HT-29 (cell line): ENCODE measurements around the gene PACSIN3. TPM values are rescaled to one million over a fixed set of nuclear protein-coding genes. Genes with fewer than 3 reads are reported as not detected.

Source experiments
- DNase-seq: peaks from one replicate; pipeline ENCODE4 v3.0.0-alpha.2; 2015; ENCODE audit warnings: low spot score
- total RNA-seq: library from RNA; depleted of rRNA; stranded (reverse); fragments of >200 nt; shearing (Covaris generic); gene quantifications from 2 replicates; pipeline ENCODE4 v1.2.3, GENCODE V29; 2014

Gene PACSIN3
- total RNA-seq, 1 experiment from 2014 or later: 2.6 TPM

GRCh38 chr11:47176328-47177228 is 9.7 kb downstream of the PACSIN3 start, which contains the start of gene ARFGAP2:
TSS of gene ARFGAP2 (minus strand) at chr11:47176879. CDS start at chr11:47176853, 26 bp downstream.
- peak; percentile 98 for DNase-seq

GRCh38 chr11:47175746-47176327 is 10.4 kb downstream of the PACSIN3 start:
- no peak for DNase-seq

DNA sequence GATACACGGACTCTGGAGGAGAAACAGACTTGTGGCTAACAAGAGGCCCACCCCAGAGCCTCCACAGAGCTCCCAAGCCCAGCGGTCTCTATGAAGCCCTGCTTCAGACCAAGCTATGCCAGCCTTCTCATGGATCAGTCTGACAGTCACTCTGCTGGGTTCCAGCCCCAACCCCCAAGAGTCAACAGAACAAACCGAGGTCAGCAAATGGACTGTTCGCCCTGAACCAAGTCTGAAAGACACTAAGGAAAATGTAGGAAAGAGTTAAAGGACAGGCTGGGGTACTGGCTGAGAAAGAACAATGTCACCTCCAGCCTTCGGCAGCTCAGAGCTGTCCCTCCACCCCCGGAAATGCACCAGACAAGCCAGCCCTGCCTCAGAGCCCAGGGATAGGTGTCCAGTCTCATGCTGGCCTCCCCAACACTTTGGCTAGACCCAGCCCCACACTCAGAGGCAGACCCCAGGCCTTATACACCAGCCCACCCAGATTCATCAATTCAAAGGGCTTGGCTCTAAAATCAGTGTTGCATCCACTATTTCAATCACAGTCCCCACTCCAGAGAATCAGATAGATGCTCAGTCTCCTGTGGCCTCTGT is 13.4 kb downstream of the PACSIN3 start:
- DNase-seq: no peak

GRCh38 chr11:47171856-47172255 is 14.4 kb downstream of the PACSIN3 start:
- no peak for DNase-seq

GRCh38 chr11:47171061-47171838 is 15.0 kb downstream of the PACSIN3 start:
- DNase-seq: no peak

DNA sequence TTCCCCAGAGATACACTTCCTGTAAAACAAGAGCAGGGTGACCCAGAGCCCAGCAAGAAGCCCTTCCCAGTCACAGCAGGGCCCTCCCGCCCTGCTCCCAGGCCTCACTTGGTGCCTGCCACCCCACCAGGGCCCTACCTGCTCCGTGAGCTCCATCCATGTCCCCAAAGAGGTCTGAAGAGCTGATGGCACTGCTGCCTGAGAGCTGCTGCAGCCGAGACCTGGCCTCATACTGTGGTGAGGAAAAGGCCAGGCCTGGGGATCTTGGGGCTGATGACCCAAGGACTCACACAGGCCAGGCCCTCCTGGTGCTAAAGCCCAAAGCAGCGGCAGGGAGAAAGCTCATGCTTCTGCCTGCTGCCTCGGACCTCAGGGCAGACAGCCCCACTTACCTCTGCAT is 19.9 kb downstream of the PACSIN3 start:
- DNase-seq: no peak

DNA sequence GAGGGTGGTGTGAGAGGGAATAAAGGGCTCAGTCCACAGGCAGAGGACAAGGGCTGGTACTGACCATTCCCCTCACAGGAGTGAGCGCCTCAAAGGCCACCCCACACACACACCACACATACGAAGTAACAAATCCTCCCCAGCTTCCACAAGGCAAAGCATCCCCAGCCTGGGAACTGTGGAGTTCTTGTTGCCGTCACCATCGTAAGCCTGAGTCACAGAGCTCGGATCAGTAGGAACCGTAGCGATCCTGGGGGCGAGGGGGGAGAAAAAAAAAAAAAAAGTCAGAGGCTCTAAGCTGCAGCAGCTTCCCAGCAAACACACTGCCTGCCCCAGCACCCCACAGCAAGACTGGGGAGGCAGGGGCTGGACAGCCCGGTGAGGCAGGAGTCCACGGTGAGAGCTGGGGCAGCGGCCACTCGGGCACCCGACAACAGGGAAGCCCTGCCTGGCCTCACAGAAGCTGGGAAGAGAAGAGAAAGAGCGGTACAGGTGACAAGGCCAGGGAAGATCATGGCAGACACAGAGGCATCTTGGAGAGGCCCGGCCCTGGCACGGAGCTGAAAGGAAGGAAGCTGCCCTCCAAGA is 20.9 kb downstream of the PACSIN3 start:
- no peak for DNase-seq

GRCh38 chr11:47164321-47164720 is 21.9 kb downstream of the PACSIN3 start:
- DNase-seq: no peak

DNA sequence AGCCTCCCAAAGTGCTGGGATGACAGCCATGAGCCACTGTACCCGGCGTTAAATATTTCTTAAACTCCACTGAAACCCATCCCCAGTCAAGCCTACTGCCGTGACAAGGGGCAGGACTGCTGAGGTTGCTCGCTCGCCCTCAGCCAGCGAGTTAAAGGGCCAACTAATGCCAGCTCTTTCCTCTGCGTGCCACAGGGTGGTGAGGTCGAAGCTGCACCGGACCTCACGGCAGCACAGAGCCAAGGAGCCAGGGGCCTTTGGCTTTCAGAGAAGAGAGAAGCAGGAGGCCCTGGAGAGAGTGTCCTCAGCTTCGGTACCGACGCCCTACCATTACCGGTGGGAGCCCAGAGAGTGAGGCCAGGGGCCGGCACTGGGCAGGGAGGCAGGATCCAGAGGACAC is 22.3 kb downstream of the PACSIN3 start:
- no peak for DNase-seq

GRCh38 chr11:47163193-47163592 is 23.0 kb downstream of the PACSIN3 start:
- DNase-seq: no peak

- DNase-seq: no peak
Observed at GRCh38 chr11:47162426-47162825, 23.8 kb downstream of the PACSIN3 start.

DNA sequence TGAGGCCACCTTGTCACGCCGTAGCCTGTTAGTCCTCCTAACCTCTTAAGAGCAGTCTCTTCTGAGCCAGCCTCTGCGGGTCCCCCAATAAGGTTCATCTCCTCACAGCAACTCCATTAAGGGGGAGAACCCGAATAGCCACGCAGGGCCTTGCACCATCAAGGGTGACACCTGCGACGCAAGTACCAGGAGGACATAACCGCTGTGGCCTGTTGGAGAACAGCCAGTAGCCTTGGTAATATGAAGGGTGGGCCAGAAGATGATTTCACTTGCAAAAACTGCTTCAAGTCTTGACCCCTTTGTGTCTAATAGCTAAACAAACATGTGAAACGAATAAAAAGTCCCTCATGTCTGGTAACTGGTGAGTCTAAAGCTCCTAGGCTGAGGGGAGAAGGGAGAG is 24.3 kb downstream of the PACSIN3 start:
- DNase-seq: no peak

DNA sequence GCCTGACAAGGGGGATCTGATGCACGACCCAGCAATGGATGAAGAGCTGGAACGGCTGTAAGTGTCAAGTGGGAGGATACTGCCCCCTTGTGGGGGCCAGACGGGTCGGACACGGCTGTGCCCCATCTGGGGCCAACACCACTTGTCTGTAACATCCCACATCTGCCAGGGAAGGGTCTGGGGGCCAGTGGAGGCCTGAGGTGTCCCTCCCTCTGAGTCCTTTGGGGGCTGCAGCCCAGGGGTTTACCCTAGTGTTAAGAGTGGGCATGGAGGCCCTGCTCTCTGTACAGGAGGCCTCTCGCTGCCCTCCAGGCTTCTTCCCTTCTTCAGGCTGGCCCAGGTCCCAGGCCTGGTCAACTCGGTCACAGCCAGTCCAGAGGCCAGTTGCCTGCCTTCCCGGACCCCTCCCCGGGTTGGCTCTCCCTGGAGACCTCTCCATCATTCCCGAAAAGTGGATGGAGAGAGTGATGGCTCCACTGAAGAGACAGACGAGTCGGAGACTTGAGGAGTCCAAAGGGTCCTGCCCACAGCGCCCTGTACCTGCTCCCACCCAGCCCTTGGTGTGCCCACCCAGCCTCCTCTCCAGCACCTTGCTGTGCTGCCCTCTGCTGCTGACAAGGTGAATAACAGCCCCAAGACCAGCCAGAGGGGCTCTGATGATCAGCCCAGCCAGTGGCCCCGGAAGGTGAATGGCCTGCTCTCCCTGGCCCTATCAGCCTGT is 24.9 kb downstream of the PACSIN3 start:
- peak; percentile 80 for DNase-seq

- no peak for DNase-seq
Observed at GRCh38 chr11:47160753-47161133, 25.5 kb downstream of the PACSIN3 start.

- DNase-seq: no peak
Observed at GRCh38 chr11:47158242-47158641, 28.0 kb downstream of the PACSIN3 start.

DNA sequence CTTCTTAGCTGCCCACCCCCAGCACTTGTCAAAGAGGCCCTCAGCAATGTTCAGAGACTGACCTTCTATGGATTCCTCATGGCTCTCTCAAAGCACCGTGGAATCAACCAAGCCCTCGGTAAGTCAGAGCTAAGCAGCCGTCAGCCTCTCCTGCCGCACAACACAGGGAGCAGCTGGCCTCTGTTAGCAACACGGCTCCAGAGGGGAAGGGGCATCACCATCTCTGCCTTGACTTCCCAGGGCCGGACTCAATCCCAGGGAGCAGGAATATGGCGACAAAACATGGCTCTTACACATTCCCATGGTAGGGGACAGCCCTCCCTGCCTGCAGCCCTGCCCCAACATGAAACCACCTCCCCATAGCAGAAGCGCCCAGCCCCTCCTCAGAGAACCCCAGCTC is 28.4 kb downstream of the PACSIN3 start:
- no peak for DNase-seq

DNA sequence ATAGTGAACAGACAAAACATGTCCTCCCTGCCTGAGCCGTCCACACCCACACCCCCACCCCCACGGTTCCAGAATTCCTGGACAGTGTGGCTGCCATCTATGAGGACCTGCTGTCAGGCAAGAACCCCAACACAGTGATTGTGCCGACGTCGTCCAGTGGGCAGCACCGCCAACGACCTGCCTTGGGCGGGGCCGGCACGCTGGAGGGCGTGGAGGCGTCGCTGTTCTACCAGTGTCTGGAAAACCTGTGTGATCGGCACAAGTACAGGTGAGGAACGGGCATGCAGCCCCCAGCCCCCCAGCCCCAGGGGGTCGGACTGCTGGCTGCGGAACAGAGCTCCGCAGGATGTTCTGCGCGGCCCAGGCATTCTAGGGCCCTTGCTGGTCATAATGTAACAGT is 29.3 kb downstream of the PACSIN3 start:
- no peak for DNase-seq

- DNase-seq: no peak
Observed at GRCh38 chr11:47156333-47156732, 29.9 kb downstream of the PACSIN3 start.

GRCh38 chr11:47155879-47156278 is 30.4 kb downstream of the PACSIN3 start:
- no peak for DNase-seq

DNA sequence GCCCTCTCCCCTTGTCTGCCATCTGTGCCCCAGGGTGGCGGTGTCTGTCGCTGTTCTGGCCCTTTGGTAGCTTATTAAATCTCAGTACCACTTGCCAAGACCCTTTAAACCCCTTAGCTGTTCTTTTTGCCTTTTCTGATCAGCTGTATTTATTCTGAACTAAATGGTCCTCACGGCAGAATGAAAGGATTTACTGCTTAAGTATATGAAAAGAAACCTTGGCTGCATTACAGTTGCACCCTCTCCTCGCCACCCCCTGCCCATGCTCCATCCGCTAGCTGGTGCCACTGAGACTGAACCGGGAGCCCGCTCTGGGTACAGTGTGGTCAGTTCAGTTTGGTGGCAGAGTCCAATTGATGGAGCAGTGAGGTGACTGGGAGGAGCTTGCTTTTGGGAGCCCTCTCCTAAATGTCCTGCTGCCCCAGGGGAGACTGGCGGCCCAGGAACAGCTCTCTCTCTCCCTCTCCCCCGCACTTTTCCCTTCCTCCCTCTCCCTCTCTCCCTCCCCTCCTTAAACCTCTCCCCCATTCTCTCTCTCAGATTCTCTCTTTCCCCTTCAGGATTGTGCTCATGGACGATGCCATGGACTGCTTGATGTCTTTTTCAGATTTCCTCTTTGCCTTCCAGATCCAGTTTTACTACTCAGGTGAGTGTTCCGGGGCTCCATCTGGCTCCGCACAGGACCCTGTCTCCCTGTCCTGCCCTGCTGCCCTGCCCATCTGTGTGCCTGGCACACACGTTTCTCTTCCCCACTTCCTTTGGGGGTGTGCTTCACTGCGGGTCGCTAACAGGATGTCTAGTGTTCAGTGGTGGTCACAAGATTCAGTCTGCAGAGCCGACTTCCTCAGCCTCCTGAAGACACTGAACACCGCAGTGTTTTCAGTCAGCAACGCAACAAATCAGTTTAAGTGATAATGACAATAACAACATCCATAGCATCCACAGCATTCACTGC is 31.3 kb downstream of the PACSIN3 start:
- DNase-seq: no peak
